Ishikawa (cell line): ENCODE results near the gene ALDH16A1.
A peak's percentile ranks its signal among the peaks of the same experiment; 100 is the strongest.

Experiments used
- CEBPB ChIP-seq: IDR thresholded peaks from 2 replicates; pipeline ENCODE4 v1.6.1; 2012
- CREB1 ChIP-seq: IDR thresholded peaks from 2 replicates; pipeline ENCODE4 v1.6.1; 2012; ENCODE audit warnings: low read depth
- EGR1 ChIP-seq: IDR thresholded peaks from 2 replicates; pipeline ENCODE4 v1.6.1; 2012
- EP300 ChIP-seq: IDR thresholded peaks from 2 replicates; pipeline ENCODE4 v1.6.1; 2012; ENCODE audit warnings: borderline replicate concordance
- FOXM1 ChIP-seq: IDR thresholded peaks from 2 replicates; pipeline ENCODE4 v1.6.1; 2012; ENCODE audit warnings: low read depth, borderline replicate concordance
- MAX ChIP-seq: IDR thresholded peaks from 2 replicates; pipeline ENCODE4 v1.6.1; 2012
- NFIC ChIP-seq: IDR thresholded peaks from 2 replicates; pipeline ENCODE4 v1.6.1; 2012
- RAD21 ChIP-seq: IDR thresholded peaks from 2 replicates; pipeline ENCODE4 v1.6.1; 2012; ENCODE audit warnings: low read depth
- REST ChIP-seq: IDR thresholded peaks from 2 replicates; pipeline ENCODE4 v1.6.1; 2012; ENCODE audit warnings: low read depth, mild to moderate bottlenecking
- TEAD4 ChIP-seq: IDR thresholded peaks from 2 replicates; pipeline ENCODE4 v1.6.1; 2012
- USF1 ChIP-seq: IDR thresholded peaks from 2 replicates; pipeline ENCODE4 v1.6.1; 2012
- YY1 ChIP-seq: IDR thresholded peaks from 2 replicates; pipeline ENCODE4 v1.6.1; 2012; ENCODE audit warnings: low read depth
- ZBTB7A ChIP-seq: IDR thresholded peaks from 2 replicates; pipeline ENCODE4 v1.6.1; 2012; ENCODE audit warnings: low read depth

The ALDH16A1 gene

GRCh38 chr19:49497789-49498103 is 44.7 kb downstream of the ALDH16A1 start:
- TF ChIP-seq EP300 (no peak), RAD21 (no peak), FOXM1 (no peak), MAX (no peak), CREB1 (no peak), NFIC (no peak), USF1 (no peak)

GRCh38 chr19:49498475-49498874 is 45.5 kb downstream of the ALDH16A1 start:
- TF ChIP-seq REST, result no peak

- TF ChIP-seq RAD21 (no peak), REST (no peak), YY1 (no peak), CEBPB (no peak), NFIC (no peak), FOXM1 (no peak), TEAD4 (no peak), EGR1 (no peak)
Observed at GRCh38 chr19:49499030-49499670, 46.1 kb downstream of the ALDH16A1 start.

- TF ChIP-seq USF1, result no peak
- TF ChIP-seq EP300, result no peak
- TF ChIP-seq RAD21, result peak; percentile 79
- TF ChIP-seq EGR1, result no peak
- no peak for TF ChIP-seq MAX
Observed at GRCh38 chr19:49502866-49503581, 50.0 kb downstream of the ALDH16A1 start.

GRCh38 chr19:49503582-49503962 is 50.5 kb downstream of the ALDH16A1 start:
- no peak for TF ChIP-seq TEAD4
- TF ChIP-seq CEBPB, result no peak
- TF ChIP-seq RAD21, result no peak
- no peak for TF ChIP-seq MAX
- TF ChIP-seq EP300, result no peak
- TF ChIP-seq CREB1, result no peak
- TF ChIP-seq ZBTB7A, result no peak
- no peak for TF ChIP-seq FOXM1

- TF ChIP-seq CEBPB, result no peak
- no peak for TF ChIP-seq REST
- no peak for TF ChIP-seq EGR1
- TF ChIP-seq FOXM1, result no peak
- TF ChIP-seq USF1, result no peak
- no peak for TF ChIP-seq NFIC
- peak; percentile 98 for TF ChIP-seq RAD21
- no peak for TF ChIP-seq TEAD4
Observed at GRCh38 chr19:49506575-49507105, 53.6 kb downstream of the ALDH16A1 start.
